ENCODE results near the gene TICAM1. TPM values are rescaled to one million over a fixed set of nuclear protein-coding genes. Genes with fewer than 3 reads are reported as not detected.
A peak's percentile ranks its signal among the peaks of the same experiment; 100 is the strongest.

Gene TICAM1
- total RNA-seq, 1 experiment from 2014 or later = 6.5 TPM

DNA sequence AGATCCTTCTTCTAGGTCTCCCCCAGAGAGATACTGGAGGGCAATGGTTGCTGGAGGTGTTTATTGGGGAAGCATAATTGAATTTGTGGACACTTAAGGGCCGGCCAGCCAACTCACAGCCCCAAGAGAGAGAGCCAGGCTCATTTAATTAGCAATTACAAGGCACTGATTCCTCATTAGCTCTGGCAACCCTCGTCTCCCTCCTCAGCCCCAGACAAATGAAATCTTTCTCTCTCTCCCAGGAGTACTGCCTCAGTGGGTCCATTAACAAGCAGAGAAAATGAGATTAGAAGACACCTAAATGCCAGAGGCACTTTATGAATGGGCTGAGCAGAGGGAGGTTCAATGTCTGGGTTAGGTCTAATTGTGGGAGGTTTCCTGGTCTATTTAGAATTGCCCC lies 58.9 kb downstream of the TICAM1 start:
- ChIA-PET POLR2A (ENCODE audit: unreplicated experiment) (no interaction called here), CTCF (no interaction called here)
- Histone ChIP-seq H3K27ac (ENCODE audit: low read length) (no peak overlapping the region), H3K36me3 (ENCODE audit: low read depth, low read length) (no peaks in the 10 kb centered on the region), H3K4me1 (ENCODE audit: insufficient read depth, low read length) (no peaks in the 10 kb centered on the region), H3K79me2 (ENCODE audit: low read length) (no peaks in the 10 kb centered on the region), H3K4me2 (ENCODE audit: low read length) (no peak overlapping the region), H3K4me3 (ENCODE audit: low read length) (no peak overlapping the region), H3F3A (ENCODE audit: low read length, unreplicated experiment) (peaks cover 5% of the 10 kb centered on the region), H3K9me2 (replicated peaks; ENCODE audit: low read length) (no peaks in the 10 kb centered on the region), H3K27me3 (ENCODE audit: low read length) (peaks cover under 1% of the 10 kb centered on the region; the same call in 1 of the 2 replicates), H2AFZ (ENCODE audit: low read length) (no peak overlapping the region), H3K9me3 (ENCODE audit: low read length) (no peaks in the 10 kb centered on the region), H3K9ac (ENCODE audit: low read length) (no peak overlapping the region), H4K20me1 (ENCODE audit: low read length) (no peaks in the 10 kb centered on the region)
- intact Hi-C loops (cut with micrococcal nuclease) = no loop called here
- ATAC-seq = no peak
- no peak for DNase-seq
- TF ChIP-seq EZH2phosphoT487 (IDR thresholded peaks at IDR 0.05; ENCODE audit: borderline replicate concordance, low read length) (no peak), EZH2 (IDR thresholded peaks at IDR 0.05; ENCODE audit: low read length, unreplicated experiment) (no peak), CTCF (conservative IDR thresholded peaks at IDR 0.05; ENCODE audit: low read depth, low read length) (no peak)
- no TSS peak for BruUV-seq (replicated peaks)

- Histone ChIP-seq H4K20me1 (ENCODE audit: low read length) (no peaks in the 10 kb centered on the region), H3K4me2 (ENCODE audit: low read length) (no peak overlapping the region), H3K27ac (ENCODE audit: low read length) (no peak overlapping the region), H3K27me3 (ENCODE audit: low read length) (no peaks in the 10 kb centered on the region), H3K9me3 (ENCODE audit: low read length) (no peaks in the 10 kb centered on the region), H3K4me1 (ENCODE audit: insufficient read depth, low read length) (no peaks in the 10 kb centered on the region), H3K9me2 (replicated peaks; ENCODE audit: low read length) (no peaks in the 10 kb centered on the region), H3F3A (ENCODE audit: low read length, unreplicated experiment) (peaks cover 5% of the 10 kb centered on the region), H3K36me3 (ENCODE audit: low read depth, low read length) (no peaks in the 10 kb centered on the region), H3K9ac (ENCODE audit: low read length) (no peak overlapping the region), H2AFZ (ENCODE audit: low read length) (no peak overlapping the region), H3K79me2 (ENCODE audit: low read length) (no peaks in the 10 kb centered on the region), H3K4me3 (ENCODE audit: low read length) (no peak overlapping the region)
- intact Hi-C loops (cut with micrococcal nuclease) = no loop called here
- peak; percentile 97 for DNase-seq
- no TSS peak for BruUV-seq (replicated peaks)
- ChIA-PET POLR2A (ENCODE audit: unreplicated experiment) (no interaction called here), CTCF (interaction anchor here (0.5 kb wide), 1 partner anchor 89 kb away, joined by 3 read pairs; no protein-coding TSS in a partner anchor)
- TF ChIP-seq EZH2 (IDR thresholded peaks at IDR 0.05; ENCODE audit: low read length, unreplicated experiment) (no peak), EZH2phosphoT487 (IDR thresholded peaks at IDR 0.05; ENCODE audit: borderline replicate concordance, low read length) (no peak), CTCF (conservative IDR thresholded peaks at IDR 0.05; ENCODE audit: low read depth, low read length) (no peak)
- ATAC-seq = peak; percentile 64
Measured at GRCh38 chr19:4768934-4769777, 62.4 kb downstream of the TICAM1 start.

Small RNA genes lying within 50 kb of the gene (microRNA-seq; reads per million reads assigned to microRNA genes)
- gene MIR7-3 (ENCODE audit: unreplicated experiment) = not detected

Other genes starting within 250 kb of the TICAM1 start
- 8.3 and 12.0 TPM in 2 replicates for gene TNFAIP8L1, start 192.2 kb downstream of the TICAM1 start, total RNA-seq (2014; rRNA removed)
- gene MYDGF, start 161.4 kb downstream of the TICAM1 start, total RNA-seq (2014; rRNA removed) = 426 and 474 TPM in 2 replicates
- 129 and 215 TPM in 2 replicates for gene DPP9, start 107.9 kb downstream of the TICAM1 start, total RNA-seq (2014; rRNA removed)
- gene FEM1A, start 40.0 kb downstream of the TICAM1 start, total RNA-seq (2014; rRNA removed) = 28.1 and 30.6 TPM in 2 replicates
- gene PLIN3, start 36.0 kb upstream of the TICAM1 start, total RNA-seq (2014; rRNA removed) = 136 and 159 TPM in 2 replicates
- gene ARRDC5, start 71.2 kb upstream of the TICAM1 start, total RNA-seq (2014; rRNA removed) = not detected in 2 replicates
- 163 and 207 TPM in 2 replicates for gene UHRF1, start 77.8 kb upstream of the TICAM1 start, total RNA-seq (2014; rRNA removed)
- 19.8 and 31.6 TPM in 2 replicates for gene KDM4B, start 137.4 kb upstream of the TICAM1 start, total RNA-seq (2014; rRNA removed)

Measured in PC-3 (cell line).